ENCODE results near the gene AMD1.

DNA sequence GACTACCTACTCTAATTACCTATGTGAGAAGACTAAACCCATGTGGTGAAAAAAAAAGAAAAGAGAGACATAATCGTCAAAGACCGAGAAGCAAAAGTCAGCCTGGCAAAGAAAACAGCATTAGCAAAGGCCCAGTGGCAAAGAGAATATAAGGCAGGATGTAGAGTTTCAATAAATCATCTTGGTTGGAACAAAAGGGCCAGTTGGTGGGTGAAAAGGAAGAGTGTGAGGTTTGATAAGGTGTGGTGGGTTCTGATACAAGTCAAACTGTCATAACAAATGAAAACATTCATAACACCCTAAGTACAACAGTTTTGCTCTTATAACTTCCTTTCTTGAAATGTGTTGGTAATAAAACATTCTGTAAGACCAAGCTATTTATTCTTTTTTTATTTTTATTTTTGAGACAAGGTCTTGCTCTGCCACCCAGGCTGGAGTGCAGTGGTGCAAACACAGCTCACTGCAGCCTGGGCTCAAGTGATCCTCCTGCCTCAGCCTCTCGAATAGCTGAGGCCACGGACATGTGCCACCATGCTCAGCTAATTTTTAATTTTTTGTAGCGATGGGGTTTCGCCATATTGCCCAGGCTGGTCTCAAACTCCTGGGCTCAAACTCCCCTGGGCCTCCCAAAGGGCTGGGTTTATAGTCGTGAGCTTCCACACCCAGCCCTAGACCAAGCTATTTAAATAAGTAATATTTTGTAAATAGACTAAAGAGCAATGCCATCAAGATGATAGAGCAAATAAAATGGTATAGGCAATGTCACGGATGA, 65.0 kb downstream of the AMD1 start:
- TF ChIP-seq, protein P1, sequence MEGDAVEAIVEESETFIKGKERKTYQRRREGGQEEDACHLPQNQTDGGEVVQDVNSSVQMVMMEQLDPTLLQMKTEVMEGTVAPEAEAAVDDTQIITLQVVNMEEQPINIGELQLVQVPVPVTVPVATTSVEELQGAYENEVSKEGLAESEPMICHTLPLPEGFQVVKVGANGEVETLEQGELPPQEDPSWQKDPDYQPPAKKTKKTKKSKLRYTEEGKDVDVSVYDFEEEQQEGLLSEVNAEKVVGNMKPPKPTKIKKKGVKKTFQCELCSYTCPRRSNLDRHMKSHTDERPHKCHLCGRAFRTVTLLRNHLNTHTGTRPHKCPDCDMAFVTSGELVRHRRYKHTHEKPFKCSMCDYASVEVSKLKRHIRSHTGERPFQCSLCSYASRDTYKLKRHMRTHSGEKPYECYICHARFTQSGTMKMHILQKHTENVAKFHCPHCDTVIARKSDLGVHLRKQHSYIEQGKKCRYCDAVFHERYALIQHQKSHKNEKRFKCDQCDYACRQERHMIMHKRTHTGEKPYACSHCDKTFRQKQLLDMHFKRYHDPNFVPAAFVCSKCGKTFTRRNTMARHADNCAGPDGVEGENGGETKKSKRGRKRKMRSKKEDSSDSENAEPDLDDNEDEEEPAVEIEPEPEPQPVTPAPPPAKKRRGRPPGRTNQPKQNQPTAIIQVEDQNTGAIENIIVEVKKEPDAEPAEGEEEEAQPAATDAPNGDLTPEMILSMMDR (conservative IDR thresholded peaks at IDR 0.05 in 1 of 2, IDR thresholded peaks at IDR 0.05 in 1 of 2; ENCODE audit: low read depth in 1 of 2, low read length in 2 of 2): no peak
- TF ChIP-seq EZH2 (IDR thresholded peaks at IDR 0.05; ENCODE audit: low read length, missing control alignments): no peak
